GM11168 (cell line): Measurements from ENCODE around the gene UQCR11.

Experiments
- in situ Hi-C: fragments of 300-500 bp; cut with MboI; formaldehyde crosslinking; loops from one replicate; pipeline ENCODE4 v1.12.0; 2022; ENCODE audit warnings: low sequenced_read_pairs; ENCODE audit not compliant: unreplicated experiment

The UQCR11 gene

DNA sequence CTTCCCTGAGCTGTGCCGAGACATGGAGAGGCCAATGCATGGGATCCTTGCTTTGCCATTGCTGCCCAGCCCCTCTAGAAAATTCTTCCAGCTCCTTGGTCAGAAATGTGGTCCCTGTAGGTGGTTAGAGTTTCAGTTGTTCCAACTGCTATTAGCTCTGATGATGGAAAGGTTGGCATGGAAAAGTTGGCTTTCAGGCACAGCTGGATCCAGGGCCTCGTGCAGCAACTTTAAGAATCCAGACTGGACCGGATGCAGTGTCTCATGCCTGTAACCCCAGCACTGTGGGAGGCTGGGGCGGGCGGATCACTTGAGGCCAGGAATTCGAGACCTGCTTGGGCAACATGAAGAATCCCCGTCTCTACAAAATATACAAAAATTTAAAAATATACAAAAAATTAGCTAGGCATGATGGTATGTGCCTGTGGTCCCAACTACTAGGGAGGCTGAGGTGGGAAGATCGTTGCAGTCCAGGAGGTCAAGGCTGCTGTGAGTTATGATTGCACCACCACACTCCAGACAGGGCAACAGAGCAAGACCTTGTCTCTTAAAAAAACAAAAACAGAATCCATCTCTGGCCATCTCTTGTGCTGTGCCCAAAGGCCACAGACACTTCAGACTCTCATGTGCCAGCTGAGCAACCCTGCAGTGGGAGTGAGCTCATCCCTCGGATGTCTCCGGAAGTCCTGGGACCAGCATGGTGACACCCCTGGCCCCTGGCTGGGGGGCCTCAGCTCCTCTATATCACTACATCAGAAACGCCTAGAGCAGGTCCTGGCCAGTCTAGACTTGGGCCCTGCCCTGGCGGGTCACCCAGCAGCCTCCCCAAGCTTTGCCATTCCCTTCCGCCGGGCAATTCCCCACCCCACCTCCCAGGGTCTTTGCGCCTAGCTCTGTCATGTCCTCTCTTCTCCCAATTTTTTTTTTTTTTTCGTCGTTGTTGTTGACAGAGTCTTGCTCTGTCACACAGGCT lies 53.9 kb downstream of the UQCR11 start:
- in situ Hi-C loops = no loop called here

DNA sequence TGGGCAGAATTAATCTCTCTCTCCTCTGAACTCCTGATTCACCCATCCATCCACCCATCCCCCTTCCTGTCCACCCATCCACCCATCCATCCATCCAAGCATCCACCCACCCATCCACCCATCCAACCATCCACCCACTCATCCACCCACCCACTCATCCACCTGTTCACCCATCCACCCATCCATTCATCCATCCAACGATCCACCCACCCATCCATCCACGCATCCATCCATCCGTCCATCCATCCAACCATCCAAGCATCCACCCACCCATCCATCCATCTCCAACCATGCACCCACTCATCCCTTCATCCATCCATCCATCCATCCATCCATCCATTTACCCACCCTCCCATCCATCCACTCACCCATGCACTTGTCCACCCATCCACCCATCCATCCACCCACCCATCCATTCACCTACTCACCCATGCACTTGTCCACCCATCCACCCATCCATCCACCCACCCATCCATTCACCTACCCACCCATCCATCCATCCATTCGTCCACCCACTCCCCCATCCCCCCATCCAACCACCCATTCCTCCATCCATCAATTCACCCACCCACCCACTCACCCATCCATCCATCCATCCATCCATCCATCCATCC lies 55.8 kb downstream of the UQCR11 start:
- in situ Hi-C loops = loop anchor here (10.0 kb wide), 1 partner anchor 225 kb away; no protein-coding TSS in a partner anchor
